Mucosa of stomach (tissue), 1 donor: ENCODE results near the gene HTN3.
"Not testable (repeated sequence)": the region's sequence is repeated elsewhere in the genome, so short reads cannot be mapped to it uniquely, and the experiment has no call there.

ENCODE experiments used
- H3K27me3 ChIP-seq: one replicate; pipeline ENCODE4 v1.7.0; 2013; ENCODE audit warnings: mild to moderate bottlenecking, low read length; ENCODE audit not compliant: control insufficient read depth, insufficient read depth
- H3K36me3 ChIP-seq: one replicate; pipeline ENCODE4 v1.7.0; 2013; ENCODE audit warnings: low read length; ENCODE audit not compliant: control insufficient read depth, insufficient read depth
- H3K4me1 ChIP-seq: one replicate; pipeline ENCODE4 v1.7.0; 2013; ENCODE audit warnings: mild to moderate bottlenecking, low read length; ENCODE audit not compliant: control insufficient read depth, insufficient read depth
- H3K4me3 ChIP-seq: one replicate; pipeline ENCODE4 v1.7.0; 2013; ENCODE audit warnings: low read length
- H3K9ac ChIP-seq: one replicate; pipeline ENCODE4 v1.7.0; 2013; ENCODE audit warnings: mild to moderate bottlenecking, low read length, moderate library complexity
- H3K9me3 ChIP-seq: one replicate; pipeline ENCODE4 v1.7.0; 2013; ENCODE audit warnings: mild to moderate bottlenecking, low read length, moderate library complexity; ENCODE audit not compliant: control insufficient read depth
- donor health status: Pancreatic carcinoma.

HTN3 gene

DNA sequence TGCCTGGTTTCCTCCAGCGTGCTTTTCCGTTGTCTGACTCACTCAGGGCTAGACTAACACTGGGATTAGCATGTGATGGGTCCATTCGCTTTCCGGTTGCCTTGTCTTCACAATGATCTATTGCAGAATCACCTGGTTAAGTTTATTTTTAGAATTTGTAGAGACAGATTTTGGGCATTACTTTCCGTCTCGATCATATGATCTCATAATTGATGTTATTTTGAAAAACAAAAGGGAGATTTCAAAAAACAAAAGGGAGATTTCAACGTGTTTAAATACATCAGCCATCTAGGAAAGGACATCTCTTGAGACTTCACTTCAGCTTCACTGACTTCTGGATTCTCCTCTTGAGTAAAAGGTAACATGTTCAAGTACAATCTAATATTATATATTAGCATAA is at the start of gene HTN3:
Gene HTN3, plus strand, starts transcription at position 301 of the 400 bp plus-strand sequence. CDS start 2,282 bp downstream, outside the sequence.
- H3K9ac ChIP-seq, H3K4me3 ChIP-seq, H3K4me1 ChIP-seq, H3K36me3 ChIP-seq, H3K9me3 ChIP-seq, H3K27me3 ChIP-seq: not testable (repeated sequence)

DNA sequence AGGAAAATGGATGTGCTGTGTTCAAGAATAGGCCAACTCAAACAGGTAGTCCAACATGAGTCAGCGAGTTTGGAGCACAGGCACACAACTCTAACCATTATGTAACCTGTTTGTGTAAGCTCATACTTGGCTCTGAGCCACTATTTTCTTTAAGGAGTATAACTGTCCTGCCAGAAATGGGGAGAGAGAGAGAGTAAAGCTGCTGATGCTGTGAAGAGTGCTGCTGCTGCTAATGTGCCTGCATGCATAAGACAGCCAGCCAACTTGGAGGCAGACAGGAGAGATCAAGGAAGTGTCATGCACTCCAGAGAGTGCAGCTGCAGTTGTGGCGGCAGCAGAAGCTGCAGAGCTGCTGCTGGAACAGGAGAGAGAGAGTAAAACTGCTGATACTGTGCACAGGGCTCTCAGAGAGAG is 44.2 kb upstream of the HTN3 start:
- no peaks in the 10 kb centered on the region for H3K9me3 ChIP-seq
- no peaks in the 10 kb centered on the region for H3K27me3 ChIP-seq
- no peak overlapping the region for H3K9ac ChIP-seq
- H3K4me1 ChIP-seq: no peaks in the 10 kb centered on the region
- no peaks in the 10 kb centered on the region for H3K36me3 ChIP-seq
- no peak overlapping the region for H3K4me3 ChIP-seq

DNA sequence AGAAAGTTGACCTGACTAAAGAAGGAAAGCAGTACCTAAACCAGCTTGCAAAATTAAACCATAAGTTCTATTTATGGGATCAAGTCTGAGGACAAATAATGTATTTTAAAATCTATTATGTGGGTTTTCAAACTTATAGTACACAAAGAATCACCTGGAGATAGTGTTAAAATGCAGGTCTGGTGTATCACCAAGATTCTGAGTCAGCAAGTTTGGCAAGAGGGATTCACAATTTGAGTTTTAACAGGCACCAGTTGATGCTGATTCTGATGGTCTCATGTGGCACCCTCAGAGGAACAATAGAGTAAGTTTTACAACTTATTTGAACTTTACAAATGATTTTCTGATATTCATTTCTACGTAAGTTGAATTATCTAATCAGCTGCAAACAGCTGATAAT is 41.6 kb upstream of the HTN3 start:
- Histone ChIP-seq H3K4me1 (no peaks in the 10 kb centered on the region), H3K36me3 (no peaks in the 10 kb centered on the region), H3K9me3 (no peaks in the 10 kb centered on the region), H3K9ac (no peak overlapping the region), H3K4me3 (no peak overlapping the region), H3K27me3 (no peaks in the 10 kb centered on the region)

DNA sequence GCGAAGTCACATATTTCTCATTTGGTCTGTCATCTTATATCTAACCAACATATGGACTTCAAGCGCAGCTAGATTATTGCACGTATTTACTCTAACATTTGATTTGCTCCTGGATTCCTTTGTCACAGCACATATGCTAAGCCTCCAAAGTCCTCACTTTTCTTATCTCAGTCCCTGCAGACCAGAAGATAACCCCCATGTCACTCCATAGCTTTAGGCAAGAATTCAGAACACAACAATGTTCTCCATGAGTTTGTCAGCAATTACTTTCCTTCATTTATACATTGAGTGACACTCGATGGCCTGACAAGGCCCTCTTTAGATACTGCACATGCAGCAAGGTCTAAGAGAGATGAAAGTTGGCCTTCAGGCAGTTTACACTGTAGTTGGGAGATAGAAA is 37.2 kb upstream of the HTN3 start:
- Histone ChIP-seq H3K36me3 (no peaks in the 10 kb centered on the region), H3K9me3 (no peaks in the 10 kb centered on the region), H3K9ac (no peak overlapping the region), H3K27me3 (no peaks in the 10 kb centered on the region), H3K4me3 (no peak overlapping the region), H3K4me1 (no peaks in the 10 kb centered on the region)

DNA sequence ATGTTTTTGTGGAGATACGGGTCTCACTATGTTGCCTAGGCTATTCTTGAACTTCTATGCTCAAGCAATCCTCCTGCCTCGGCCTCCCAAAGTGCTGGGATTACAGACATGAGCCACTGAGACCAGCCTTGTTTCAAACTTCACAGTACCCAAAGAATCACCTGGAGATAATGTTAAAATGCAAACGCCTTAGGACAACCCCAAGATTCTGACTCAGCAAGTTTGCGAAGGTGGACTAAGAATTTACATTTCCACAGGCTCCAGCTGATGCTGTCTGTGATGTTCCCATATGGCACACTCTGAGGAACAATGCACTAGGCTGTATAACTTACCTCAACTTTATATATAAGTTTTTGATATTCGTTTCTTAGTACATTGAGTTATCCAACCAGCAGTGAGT is 33.5 kb upstream of the HTN3 start:
- H3K4me3 ChIP-seq: no peak overlapping the region
- no peaks in the 10 kb centered on the region for H3K27me3 ChIP-seq
- no peaks in the 10 kb centered on the region for H3K36me3 ChIP-seq
- H3K9me3 ChIP-seq: no peaks in the 10 kb centered on the region
- no peak overlapping the region for H3K9ac ChIP-seq
- H3K4me1 ChIP-seq: no peaks in the 10 kb centered on the region

DNA sequence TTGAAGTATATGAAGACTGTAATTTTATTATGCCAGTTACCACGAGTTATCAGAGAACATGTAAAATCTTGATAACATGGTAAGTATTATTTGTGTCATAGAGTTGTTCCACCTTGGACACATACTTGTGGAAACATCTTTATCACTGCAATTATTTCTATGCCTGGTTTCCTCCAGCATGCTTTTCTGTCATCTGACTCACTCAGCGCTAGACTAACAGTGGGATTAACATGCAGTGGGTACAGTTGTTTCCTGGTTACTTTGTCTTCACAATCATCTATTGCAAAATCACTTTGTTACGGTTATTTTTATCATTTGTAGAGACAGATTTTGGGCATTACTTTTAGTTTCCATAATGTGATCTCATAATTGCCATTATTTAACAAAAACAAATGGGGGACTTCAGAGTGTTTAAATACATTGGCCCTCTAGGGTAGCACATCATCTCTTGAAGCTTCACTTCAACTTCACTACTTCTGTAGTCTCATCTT is 32.7 kb upstream of the HTN3 start, which contains the start of gene STATH:
Gene STATH, plus strand, starts transcription at position 441 of the 491 bp plus-strand sequence. CDS start 2,472 bp downstream, outside the sequence.
- H3K9me3 ChIP-seq: no peaks in the 10 kb centered on the region
- no peak within 1 kb of the TSS for H3K9ac ChIP-seq
- H3K4me3 ChIP-seq: no peak within 1 kb of the TSS
- no peaks in the 10 kb centered on the region for H3K27me3 ChIP-seq
- no peaks in the 10 kb centered on the region for H3K36me3 ChIP-seq
- no peaks in the 10 kb centered on the region for H3K4me1 ChIP-seq

GRCh38 chr4:69999420-69999819 is 28.8 kb upstream of the HTN3 start:
- Histone ChIP-seq H3K9ac (no peak overlapping the region), H3K9me3 (no peaks in the 10 kb centered on the region), H3K4me3 (no peak overlapping the region), H3K27me3 (no peaks in the 10 kb centered on the region), H3K4me1 (no peaks in the 10 kb centered on the region), H3K36me3 (no peaks in the 10 kb centered on the region)

DNA sequence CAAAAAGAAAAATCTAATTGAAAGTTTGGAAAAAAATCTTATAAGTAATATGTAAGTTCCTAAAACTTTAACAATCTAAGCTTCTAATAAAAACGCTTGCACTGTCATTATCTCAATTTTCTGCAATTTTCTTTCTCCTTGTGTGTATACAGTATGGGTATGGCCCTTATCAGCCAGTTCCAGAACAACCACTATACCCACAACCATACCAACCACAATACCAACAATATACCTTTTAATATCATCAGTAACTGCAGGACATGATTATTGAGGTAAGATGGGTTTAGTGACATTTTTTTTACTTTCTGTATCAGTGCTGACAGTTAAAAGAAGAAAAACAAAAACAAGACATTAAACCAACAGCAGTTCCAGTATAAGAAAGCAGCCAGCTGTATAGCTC is 27.5 kb upstream of the HTN3 start:
- no peaks in the 10 kb centered on the region for H3K4me1 ChIP-seq
- H3K4me3 ChIP-seq: no peak overlapping the region
- no peaks in the 10 kb centered on the region for H3K9me3 ChIP-seq
- H3K36me3 ChIP-seq: no peaks in the 10 kb centered on the region
- H3K9ac ChIP-seq: no peak overlapping the region
- H3K27me3 ChIP-seq: no peaks in the 10 kb centered on the region

DNA sequence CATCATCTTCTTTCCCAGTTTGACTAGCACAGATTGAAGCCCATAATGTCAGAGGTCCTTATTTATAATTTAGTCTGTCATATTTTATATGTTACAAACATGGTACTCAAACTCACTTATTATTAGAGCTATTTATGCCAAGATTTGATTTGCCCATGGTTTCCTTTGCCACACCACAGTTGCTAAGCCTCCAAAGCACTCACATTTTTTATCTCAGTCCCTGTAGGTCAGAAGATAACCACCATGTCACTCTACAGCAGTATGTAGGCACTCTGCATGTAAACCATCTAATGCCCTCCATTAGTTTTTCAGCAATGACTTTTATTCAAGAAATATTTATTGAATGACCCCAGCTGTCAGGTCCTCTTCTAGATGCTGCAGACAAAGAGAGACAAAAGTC is 25.8 kb upstream of the HTN3 start:
- Histone ChIP-seq H3K4me1 (no peaks in the 10 kb centered on the region), H3K9me3 (no peaks in the 10 kb centered on the region), H3K4me3 (no peak overlapping the region), H3K27me3 (no peaks in the 10 kb centered on the region), H3K36me3 (no peaks in the 10 kb centered on the region), H3K9ac (no peak overlapping the region)

DNA sequence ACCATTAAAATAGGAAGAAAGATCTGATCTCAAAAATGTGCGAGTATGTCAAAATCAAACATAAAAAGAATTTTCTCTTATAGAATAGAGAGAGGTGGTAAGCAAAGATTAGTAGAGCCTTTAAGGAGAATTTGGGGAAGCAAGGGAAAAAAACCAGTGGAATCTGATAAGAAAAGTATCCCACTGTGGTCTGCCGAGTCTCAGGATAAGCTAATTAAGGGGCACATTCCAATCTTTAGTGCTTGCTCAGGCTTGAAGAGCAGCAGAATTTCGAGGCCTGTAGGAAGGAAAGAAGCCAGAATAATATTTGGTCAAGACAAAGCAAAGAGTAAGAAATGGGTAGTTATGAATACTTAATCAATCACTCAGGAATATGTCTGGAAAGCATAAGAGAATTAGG is 19.5 kb upstream of the HTN3 start:
- no peak overlapping the region for H3K4me3 ChIP-seq
- H3K9me3 ChIP-seq: no peaks in the 10 kb centered on the region
- H3K36me3 ChIP-seq: no peaks in the 10 kb centered on the region
- no peak overlapping the region for H3K9ac ChIP-seq
- H3K4me1 ChIP-seq: no peaks in the 10 kb centered on the region
- no peaks in the 10 kb centered on the region for H3K27me3 ChIP-seq

DNA sequence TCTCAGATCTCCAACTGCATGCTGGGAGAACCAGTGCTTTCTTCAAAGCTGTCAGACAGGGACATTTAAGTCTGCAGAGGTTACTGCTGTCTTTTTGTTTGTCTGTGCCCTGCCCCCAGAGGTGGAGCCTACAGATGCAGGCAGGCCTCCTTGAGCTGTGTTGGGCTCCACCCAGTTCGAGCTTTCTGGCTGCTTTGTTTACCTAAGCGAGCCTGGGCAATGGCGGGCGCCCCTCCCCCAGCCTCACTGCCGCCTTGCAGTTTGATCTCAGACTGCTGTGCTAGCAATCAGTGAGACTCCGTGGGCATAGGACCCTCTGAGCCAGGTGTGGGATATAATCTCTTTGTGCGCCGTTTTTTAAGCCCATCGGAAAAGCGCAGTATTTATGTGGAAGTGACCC is 9.3 kb upstream of the HTN3 start:
- H3K9me3 ChIP-seq, H3K9ac ChIP-seq, H3K36me3 ChIP-seq, H3K4me1 ChIP-seq, H3K27me3 ChIP-seq, H3K4me3 ChIP-seq: not testable (repeated sequence)

- H3K9me3 ChIP-seq: no peaks in the 10 kb centered on the region
- H3K4me1 ChIP-seq: no peaks in the 10 kb centered on the region
- no peaks in the 10 kb centered on the region for H3K36me3 ChIP-seq
- H3K4me3 ChIP-seq: no peak overlapping the region
- no peak overlapping the region for H3K9ac ChIP-seq
- H3K27me3 ChIP-seq: no peaks in the 10 kb centered on the region
Measured at GRCh38 chr4:70023218-70023617, 5.0 kb upstream of the HTN3 start.

DNA sequence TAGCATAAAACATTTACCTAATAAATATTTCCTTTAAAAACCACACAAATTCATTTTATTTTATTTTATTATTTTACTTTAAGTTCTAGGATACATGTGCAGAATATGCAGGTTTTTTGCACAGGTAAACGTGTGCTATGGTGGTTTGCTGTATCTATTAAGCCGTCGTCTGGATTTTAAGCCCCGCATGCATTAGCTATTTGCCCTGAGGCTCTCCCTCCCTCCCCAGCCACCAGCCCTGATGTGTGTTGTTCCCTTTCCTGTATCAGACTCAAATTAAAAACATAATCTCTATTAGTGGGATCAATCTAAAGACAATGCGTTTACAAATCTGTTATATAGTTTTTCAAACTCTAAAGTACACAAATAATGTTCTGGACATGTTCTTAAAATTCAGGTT is 1.2 kb upstream of the HTN3 start:
- H3K9me3 ChIP-seq: no peaks in the 10 kb centered on the region
- H3K36me3 ChIP-seq: no peaks in the 10 kb centered on the region
- no peak overlapping the region for H3K9ac ChIP-seq
- no peak overlapping the region for H3K4me3 ChIP-seq
- H3K4me1 ChIP-seq: no peaks in the 10 kb centered on the region
- H3K27me3 ChIP-seq: no peaks in the 10 kb centered on the region
